ENCODE data around the gene RAC3. TPM values are rescaled to one million over a fixed set of nuclear protein-coding genes. Genes with fewer than 3 reads are reported as not detected.

The RAC3 gene
- total and polyA plus RNA-seq, 2 experiments from 2014 or later = 5.5 to 11.8 TPM

DNA sequence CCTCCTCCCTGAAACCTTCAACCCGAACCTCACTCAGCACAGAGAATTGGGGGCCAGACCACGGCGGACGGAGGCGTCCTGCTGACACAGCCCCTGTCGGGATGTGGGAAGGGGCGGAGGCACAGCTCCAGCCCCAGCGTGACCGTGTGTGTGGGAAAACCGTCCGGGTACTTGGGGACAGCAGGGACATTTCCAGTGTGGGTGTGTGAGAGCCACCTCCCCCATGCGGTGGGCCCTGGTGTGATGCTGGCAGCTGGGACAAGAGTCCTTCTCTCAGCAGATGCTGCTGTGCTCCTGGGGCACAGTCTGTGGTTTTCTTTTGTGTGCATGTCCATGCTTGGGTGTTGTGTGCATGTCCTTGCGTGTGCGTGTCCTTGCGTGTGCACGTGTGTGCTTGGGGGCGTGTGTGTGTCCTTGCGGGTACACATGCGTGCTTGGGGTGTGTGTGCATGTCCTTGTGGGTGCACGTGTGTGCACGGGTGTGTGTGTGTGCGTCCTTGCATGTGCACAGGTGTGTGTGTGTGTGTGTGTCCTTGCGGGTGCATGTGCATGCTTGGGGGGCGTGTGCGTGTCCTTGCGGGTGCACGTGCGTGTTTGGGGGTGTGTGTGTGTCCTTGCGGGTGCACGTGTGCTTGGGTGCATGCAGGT lies 25.7 kb upstream of the RAC3 start:
- no peaks in the 10 kb centered on the region for H3K36me3 ChIP-seq (replicated peaks; ENCODE audit: insufficient read depth, low read depth)
- peaks cover 19% of the 10 kb centered on the region for H3K4me1 ChIP-seq (ENCODE audit: insufficient read depth)
- H3K4me3 ChIP-seq = no peak overlapping the region
- H3K27me3 ChIP-seq = no peaks in the 10 kb centered on the region
- no peak overlapping the region for H3K4me2 ChIP-seq
- peaks cover 7% of the 10 kb centered on the region for H3K79me2 ChIP-seq
- TF ChIP-seq EZH2 (IDR thresholded peaks at IDR 0.05; ENCODE audit: borderline replicate concordance) = no peak
- TF ChIP-seq EZH2phosphoT487 (IDR thresholded peaks at IDR 0.05; ENCODE audit: low read depth, severe bottlenecking, unreplicated experiment) = no peak
- TF ChIP-seq, protein P1, sequence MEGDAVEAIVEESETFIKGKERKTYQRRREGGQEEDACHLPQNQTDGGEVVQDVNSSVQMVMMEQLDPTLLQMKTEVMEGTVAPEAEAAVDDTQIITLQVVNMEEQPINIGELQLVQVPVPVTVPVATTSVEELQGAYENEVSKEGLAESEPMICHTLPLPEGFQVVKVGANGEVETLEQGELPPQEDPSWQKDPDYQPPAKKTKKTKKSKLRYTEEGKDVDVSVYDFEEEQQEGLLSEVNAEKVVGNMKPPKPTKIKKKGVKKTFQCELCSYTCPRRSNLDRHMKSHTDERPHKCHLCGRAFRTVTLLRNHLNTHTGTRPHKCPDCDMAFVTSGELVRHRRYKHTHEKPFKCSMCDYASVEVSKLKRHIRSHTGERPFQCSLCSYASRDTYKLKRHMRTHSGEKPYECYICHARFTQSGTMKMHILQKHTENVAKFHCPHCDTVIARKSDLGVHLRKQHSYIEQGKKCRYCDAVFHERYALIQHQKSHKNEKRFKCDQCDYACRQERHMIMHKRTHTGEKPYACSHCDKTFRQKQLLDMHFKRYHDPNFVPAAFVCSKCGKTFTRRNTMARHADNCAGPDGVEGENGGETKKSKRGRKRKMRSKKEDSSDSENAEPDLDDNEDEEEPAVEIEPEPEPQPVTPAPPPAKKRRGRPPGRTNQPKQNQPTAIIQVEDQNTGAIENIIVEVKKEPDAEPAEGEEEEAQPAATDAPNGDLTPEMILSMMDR (IDR thresholded peaks at IDR 0.05; ENCODE audit: poor library complexity) = no peak
- 96% methylated on average over 30 of the region's 30 CpGs for WGBS (ENCODE audit: low lambda C conversion rate, missing lambda C conversion rate)
- H2AFZ ChIP-seq = no peak overlapping the region
- H3K9me2 ChIP-seq (replicated peaks; ENCODE audit: insufficient read depth) = no peaks in the 10 kb centered on the region
- no peaks in the 10 kb centered on the region for H4K20me1 ChIP-seq (ENCODE audit: insufficient read depth, poor library complexity, severe bottlenecking)
- H3K9me3 ChIP-seq (ENCODE audit: low read depth) = no peaks in the 10 kb centered on the region
- H3K27ac ChIP-seq = no peak overlapping the region
- DNase-seq (ENCODE audit: low spot score) = no peak

DNA sequence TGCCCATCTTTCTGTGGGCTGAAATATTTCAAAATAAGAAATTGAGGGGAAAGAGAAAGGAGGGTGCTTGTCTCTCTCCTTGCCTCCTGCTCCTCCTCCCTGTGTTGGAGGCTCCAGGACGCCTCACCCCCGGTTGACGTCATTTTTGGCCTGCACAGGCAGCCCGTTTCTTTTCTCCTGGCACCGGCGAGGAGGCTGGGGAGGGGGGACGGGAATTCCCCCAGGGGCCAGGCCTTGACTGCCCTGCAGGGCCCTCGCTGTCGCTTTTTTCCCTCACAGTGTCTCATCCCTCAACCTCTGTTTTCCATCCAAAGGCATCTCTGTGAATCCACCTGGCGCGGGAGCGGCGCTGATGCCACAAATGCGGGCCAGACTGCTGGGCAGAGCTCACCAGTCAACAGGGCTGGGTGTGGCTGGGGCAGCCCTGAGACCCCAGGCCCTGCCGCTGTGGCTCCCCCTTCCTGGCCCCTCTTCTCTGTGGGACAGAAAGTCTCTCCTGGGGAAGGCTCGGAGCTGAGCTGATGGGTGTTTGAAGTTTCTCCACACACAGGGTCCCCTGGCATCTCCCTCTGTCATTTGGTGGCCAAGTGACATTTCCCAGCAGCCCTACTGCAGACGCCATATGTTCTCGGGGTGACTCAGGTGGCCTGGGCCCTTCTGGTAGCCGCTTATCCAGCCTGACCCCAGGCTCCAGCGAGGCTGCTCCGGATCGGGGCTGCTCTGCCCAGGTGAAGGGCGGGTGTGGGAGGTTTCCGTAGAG lies 24.8 kb upstream of the RAC3 start:
- no peaks in the 10 kb centered on the region for H3K9me2 ChIP-seq (replicated peaks; ENCODE audit: insufficient read depth)
- peaks cover 7% of the 10 kb centered on the region for H3K79me2 ChIP-seq
- H3K4me1 ChIP-seq (ENCODE audit: insufficient read depth) = peaks cover 18% of the 10 kb centered on the region
- H2AFZ ChIP-seq = no peak overlapping the region
- TF ChIP-seq EZH2 (IDR thresholded peaks at IDR 0.05; ENCODE audit: borderline replicate concordance) = no peak
- no peak for TF ChIP-seq EZH2phosphoT487 (IDR thresholded peaks at IDR 0.05; ENCODE audit: low read depth, severe bottlenecking, unreplicated experiment)
- TF ChIP-seq, protein P1 (IDR thresholded peaks at IDR 0.05; ENCODE audit: poor library complexity) = no peak
- no peaks in the 10 kb centered on the region for H4K20me1 ChIP-seq (ENCODE audit: insufficient read depth, poor library complexity, severe bottlenecking)
- H3K4me2 ChIP-seq = no peak overlapping the region
- no peaks in the 10 kb centered on the region for H3K9me3 ChIP-seq (ENCODE audit: low read depth)
- no peaks in the 10 kb centered on the region for H3K27me3 ChIP-seq
- no peaks in the 10 kb centered on the region for H3K36me3 ChIP-seq (replicated peaks; ENCODE audit: insufficient read depth, low read depth)
- H3K4me3 ChIP-seq = no peak overlapping the region
- 86% methylated on average over 24 of the region's 24 CpGs for WGBS (ENCODE audit: low lambda C conversion rate, missing lambda C conversion rate)
- DNase-seq (ENCODE audit: low spot score) = no peak
- H3K27ac ChIP-seq = no peak overlapping the region

DNA sequence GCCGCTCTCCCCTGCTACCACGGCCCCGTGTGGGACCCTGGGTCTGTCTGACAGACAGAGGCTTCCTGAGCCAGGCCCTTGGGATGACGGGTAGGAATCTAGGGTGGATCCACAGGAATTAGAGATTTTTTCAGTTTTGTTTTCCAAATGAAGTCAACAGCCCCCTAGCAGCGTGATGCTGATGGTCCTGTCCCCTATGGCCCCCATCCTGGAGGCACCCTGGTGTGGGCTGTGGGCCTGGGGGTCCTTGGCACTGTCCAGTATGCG lies 24.3 kb upstream of the RAC3 start:
- DNase-seq (ENCODE audit: low spot score) = no peak
- Histone ChIP-seq H3K27ac (no peak overlapping the region), H4K20me1 (ENCODE audit: insufficient read depth, poor library complexity, severe bottlenecking) (no peaks in the 10 kb centered on the region), H2AFZ (no peak overlapping the region), H3K9me3 (ENCODE audit: low read depth) (no peaks in the 10 kb centered on the region), H3K36me3 (replicated peaks; ENCODE audit: insufficient read depth, low read depth) (no peaks in the 10 kb centered on the region), H3K27me3 (no peaks in the 10 kb centered on the region), H3K4me3 (no peak overlapping the region), H3K4me2 (no peak overlapping the region), H3K4me1 (ENCODE audit: insufficient read depth) (peaks cover 18% of the 10 kb centered on the region), H3K9me2 (replicated peaks; ENCODE audit: insufficient read depth) (no peaks in the 10 kb centered on the region), H3K79me2 (peaks cover 6% of the 10 kb centered on the region)
- TF ChIP-seq, protein P1 (IDR thresholded peaks at IDR 0.05; ENCODE audit: poor library complexity) = no peak
- TF ChIP-seq EZH2phosphoT487 (IDR thresholded peaks at IDR 0.05; ENCODE audit: low read depth, severe bottlenecking, unreplicated experiment) (no peak), EZH2 (IDR thresholded peaks at IDR 0.05; ENCODE audit: borderline replicate concordance) (no peak)
- WGBS (ENCODE audit: low lambda C conversion rate, missing lambda C conversion rate) = 93% methylated on average over 6 of the region's 6 CpGs
